ENCODE data around the gene LAMC1.
"Not testable (repeated sequence)": the region's sequence is repeated elsewhere in the genome, so short reads cannot be mapped to it uniquely, and the experiment has no call there.

Gene LAMC1

DNA sequence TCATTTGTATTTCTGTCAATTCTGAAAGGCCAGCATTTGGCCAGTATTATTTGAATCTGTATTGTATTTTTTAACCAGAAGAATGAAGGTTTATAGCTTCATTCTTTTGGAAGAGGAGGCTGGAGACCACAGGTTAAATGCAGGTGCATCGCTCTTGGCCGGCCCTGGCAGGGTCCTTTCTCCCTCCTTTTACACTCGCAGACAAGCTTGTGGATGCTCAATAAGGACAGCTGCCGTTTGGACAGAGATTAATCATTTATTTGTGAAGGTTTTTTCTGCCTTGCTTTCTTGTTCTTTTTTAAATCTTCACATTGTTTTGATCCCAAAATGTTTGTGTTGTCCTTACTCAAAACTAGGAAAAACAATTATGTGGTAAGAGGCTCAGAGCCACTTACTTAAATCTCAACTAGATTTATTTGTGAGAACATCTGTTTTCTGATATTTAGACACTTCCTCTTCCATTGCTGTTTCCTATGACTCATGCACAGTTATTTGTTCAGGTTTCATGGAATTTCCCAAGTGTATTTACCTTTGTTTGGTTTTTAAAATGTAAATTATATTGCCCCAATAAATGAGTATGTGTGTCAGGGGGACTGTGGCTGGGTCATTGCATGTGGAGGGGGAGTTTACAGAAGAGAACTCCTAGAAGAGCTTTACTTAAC is 116.2 kb downstream of the LAMC1 start:
- H3K27ac Mint-ChIP-seq (ENCODE audit: low read depth), result no peak overlapping the region
- H3K4me1 Mint-ChIP-seq, result no peaks in the 10 kb centered on the region
- H3K36me3 Mint-ChIP-seq (ENCODE audit: insufficient read depth), result peaks cover 2% of the 10 kb centered on the region
- DNase-seq (ENCODE audit: low spot score in 2 of 2), result no peak
- no peaks in the 10 kb centered on the region for H3K9me3 Mint-ChIP-seq
- peaks cover 24% of the 10 kb centered on the region for H3K27me3 Mint-ChIP-seq
- no peak overlapping the region for H3K4me3 Mint-ChIP-seq
- ATAC-seq (replicated peaks; ENCODE audit: extremely low read depth, poor library complexity, severe bottlenecking), result no peak

DNA sequence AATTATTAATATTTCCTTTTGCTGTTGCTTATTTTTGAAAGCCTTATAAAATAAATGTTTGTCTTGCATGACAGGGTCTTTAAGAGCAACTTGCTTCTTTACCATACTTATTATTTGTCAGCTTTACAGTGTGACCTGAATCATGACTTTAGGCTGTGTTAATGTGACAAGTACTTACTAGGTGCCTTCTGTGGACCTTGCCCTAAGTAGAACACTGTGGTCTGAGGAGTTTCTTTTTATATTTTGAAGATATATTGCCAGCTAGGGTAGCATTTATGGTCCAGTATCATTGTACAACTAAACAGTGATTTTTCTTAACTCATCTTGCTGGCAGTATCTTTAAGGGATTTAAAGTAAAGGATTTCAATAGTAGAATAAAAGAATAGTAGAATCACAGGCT is 117.4 kb downstream of the LAMC1 start:
- Mint-ChIP-seq H3K4me3 (no peak overlapping the region), H3K9me3 (no peaks in the 10 kb centered on the region), H3K36me3 (ENCODE audit: insufficient read depth) (peaks cover 2% of the 10 kb centered on the region), H3K27me3 (peaks cover 29% of the 10 kb centered on the region), H3K27ac (ENCODE audit: low read depth) (no peak overlapping the region), H3K4me1 (no peaks in the 10 kb centered on the region)
- DNase-seq (ENCODE audit: low spot score in 2 of 2) (no peak), ATAC-seq (replicated peaks; ENCODE audit: extremely low read depth, poor library complexity, severe bottlenecking) (no peak)

DNA sequence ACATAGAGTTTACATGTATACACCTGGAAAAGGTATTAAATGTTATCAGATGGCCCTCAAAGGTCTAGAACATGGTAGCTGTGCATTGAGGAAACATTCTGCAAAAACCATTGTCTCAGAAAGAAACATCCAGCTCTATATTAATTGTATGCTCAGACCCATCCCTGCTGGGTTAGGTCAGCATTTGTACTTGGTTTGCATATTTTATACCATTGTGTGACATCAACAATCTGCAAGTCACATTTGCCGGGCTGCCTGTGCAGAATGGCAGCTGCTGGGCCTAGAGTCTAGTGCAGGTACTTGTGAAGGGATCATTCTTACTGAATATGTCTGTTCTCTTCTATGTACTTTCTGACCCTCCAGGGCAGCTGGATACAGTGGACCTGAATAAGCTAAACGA is 119.0 kb downstream of the LAMC1 start:
- ATAC-seq (replicated peaks; ENCODE audit: extremely low read depth, poor library complexity, severe bottlenecking), result no peak
- Mint-ChIP-seq H3K27ac (ENCODE audit: low read depth) (no peak overlapping the region), H3K4me3 (no peak overlapping the region), H3K36me3 (ENCODE audit: insufficient read depth) (peaks cover under 1% of the 10 kb centered on the region), H3K9me3 (no peaks in the 10 kb centered on the region), H3K4me1 (no peaks in the 10 kb centered on the region), H3K27me3 (peaks cover 29% of the 10 kb centered on the region)
- no peak for DNase-seq (ENCODE audit: low spot score in 2 of 2)

DNA sequence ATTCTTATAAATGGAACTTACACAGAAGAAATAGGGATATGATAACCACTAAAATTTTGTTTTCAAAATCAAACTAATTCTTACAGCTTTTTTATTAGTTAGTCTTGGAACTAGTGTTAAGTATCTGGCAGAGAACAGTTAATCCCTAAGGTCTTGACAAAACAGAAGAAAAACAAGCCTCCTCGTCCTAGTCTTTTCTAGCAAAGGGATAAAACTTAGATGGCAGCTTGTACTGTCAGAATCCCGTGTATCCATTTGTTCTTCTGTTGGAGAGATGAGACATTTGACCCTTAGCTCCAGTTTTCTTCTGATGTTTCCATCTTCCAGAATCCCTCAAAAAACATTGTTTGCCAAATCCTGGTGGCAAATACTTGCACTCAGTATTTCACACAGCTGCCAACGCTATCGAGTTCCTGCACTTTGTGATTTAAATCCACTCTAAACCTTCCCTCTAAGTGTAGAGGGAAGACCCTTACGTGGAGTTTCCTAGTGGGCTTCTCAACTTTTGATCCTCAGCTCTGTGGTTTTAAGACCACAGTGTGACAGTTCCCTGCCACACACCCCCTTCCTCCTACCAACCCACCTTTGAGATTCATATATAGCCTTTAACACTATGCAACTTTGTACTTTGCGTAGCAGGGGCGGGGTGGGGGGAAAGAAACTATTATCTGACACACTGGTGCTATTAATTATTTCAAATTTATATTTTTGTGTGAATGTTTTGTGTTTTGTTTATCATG is 120.5 kb downstream of the LAMC1 start:
- Mint-ChIP-seq H3K27me3 (peaks cover 38% of the 10 kb centered on the region), H3K4me3 (no peak overlapping the region), H3K36me3 (ENCODE audit: insufficient read depth) (no peaks in the 10 kb centered on the region), H3K4me1 (no peaks in the 10 kb centered on the region), H3K9me3 (no peaks in the 10 kb centered on the region), H3K27ac (ENCODE audit: low read depth) (no peak overlapping the region)
- no peak for ATAC-seq (replicated peaks; ENCODE audit: extremely low read depth, poor library complexity, severe bottlenecking)
- DNase-seq (ENCODE audit: low spot score in 2 of 2), result no peak

DNA sequence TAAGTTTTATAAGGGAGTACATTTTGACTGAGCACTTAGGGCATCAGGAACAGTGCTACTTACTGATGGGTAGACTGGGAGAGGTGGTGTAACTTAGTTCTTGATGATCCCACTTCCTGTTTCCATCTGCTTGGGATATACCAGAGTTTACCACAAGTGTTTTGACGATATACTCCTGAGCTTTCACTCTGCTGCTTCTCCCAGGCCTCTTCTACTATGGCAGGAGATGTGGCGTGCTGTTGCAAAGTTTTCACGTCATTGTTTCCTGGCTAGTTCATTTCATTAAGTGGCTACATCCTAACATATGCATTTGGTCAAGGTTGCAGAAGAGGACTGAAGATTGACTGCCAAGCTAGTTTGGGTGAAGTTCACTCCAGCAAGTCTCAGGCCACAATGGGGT is 121.5 kb downstream of the LAMC1 start:
- Mint-ChIP-seq H3K9me3 (no peaks in the 10 kb centered on the region), H3K27me3 (peaks cover 32% of the 10 kb centered on the region), H3K4me1 (no peaks in the 10 kb centered on the region), H3K27ac (ENCODE audit: low read depth) (no peak overlapping the region), H3K4me3 (no peak overlapping the region), H3K36me3 (ENCODE audit: insufficient read depth) (no peaks in the 10 kb centered on the region)
- DNase-seq (ENCODE audit: low spot score in 2 of 2) (no peak), ATAC-seq (replicated peaks; ENCODE audit: extremely low read depth, poor library complexity, severe bottlenecking) (no peak)

DNA sequence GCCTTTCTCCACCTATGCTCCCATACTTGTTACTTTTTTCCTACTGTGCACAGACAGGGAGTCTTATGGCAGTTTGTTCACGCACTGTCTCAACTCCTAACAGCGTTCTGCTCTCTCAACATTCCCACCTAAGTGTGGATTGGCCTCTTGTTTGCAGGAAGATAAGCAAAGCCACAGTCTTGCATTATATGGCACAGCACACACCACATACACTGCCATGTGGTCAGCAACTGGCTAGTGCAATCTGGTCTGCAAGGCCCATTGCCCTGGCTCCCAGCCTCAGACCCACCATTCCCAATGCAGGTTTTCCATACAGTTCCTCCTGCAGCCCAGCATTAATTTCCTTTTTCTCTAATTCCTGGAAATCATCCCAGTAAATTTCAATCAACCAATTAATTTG is 124.5 kb downstream of the LAMC1 start:
- Mint-ChIP-seq H3K27ac (ENCODE audit: low read depth) (no peak overlapping the region), H3K4me1 (no peaks in the 10 kb centered on the region), H3K36me3 (ENCODE audit: insufficient read depth) (no peaks in the 10 kb centered on the region), H3K9me3 (peaks cover 5% of the 10 kb centered on the region), H3K27me3 (peaks cover 21% of the 10 kb centered on the region), H3K4me3 (no peak overlapping the region)
- DNase-seq (ENCODE audit: low spot score in 2 of 2), result no peak
- ATAC-seq (replicated peaks; ENCODE audit: extremely low read depth, poor library complexity, severe bottlenecking), result no peak

DNA sequence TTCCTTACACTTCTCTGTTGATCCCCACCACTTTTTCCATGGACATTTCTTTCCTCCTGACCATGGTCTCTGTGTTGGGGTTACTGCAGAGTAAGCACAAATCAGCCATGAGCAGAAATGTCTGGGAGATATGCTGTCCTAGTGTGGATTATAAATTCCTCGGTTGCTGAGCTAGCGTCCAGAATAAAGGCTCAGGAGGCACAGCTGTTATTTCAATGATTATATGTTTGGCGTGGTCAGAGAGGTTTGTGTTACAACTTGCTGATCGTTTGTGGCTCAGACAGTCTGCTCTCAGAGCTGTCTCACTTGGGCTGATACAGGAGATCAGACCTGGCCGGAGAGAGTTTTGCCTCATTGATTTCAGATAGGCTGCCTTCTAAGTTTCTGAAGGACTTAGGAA is 125.4 kb downstream of the LAMC1 start:
- no peak for DNase-seq (ENCODE audit: low spot score in 2 of 2)
- peaks cover 2% of the 10 kb centered on the region for H3K36me3 Mint-ChIP-seq (ENCODE audit: insufficient read depth)
- H3K27ac Mint-ChIP-seq (ENCODE audit: low read depth), result no peak overlapping the region

DNA sequence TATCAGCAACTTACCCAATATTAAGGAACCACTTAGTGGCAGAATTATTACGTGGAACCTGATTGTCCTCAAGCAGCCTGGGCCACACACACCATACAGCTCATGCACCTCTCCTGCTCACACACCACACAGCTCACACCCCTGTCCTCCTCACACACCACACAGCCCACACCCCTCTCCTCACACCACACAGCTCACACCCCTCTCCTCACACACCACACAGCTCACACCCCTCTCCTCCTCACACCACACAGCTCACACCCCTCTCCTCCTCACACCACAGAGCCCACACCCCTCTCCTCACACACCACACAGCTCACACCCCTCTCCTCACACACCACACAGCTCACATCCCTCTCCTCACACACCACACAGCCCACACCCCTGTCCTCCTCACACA is 126.1 kb downstream of the LAMC1 start:
- ATAC-seq (replicated peaks; ENCODE audit: extremely low read depth, poor library complexity, severe bottlenecking), result no peak
- no peak overlapping the region for H3K27ac Mint-ChIP-seq (ENCODE audit: low read depth)

More for the DNA sequence above, 125.4 kb downstream of the LAMC1 start:
- Mint-ChIP-seq H3K27me3 (peaks cover 29% of the 10 kb centered on the region), H3K9me3 (peaks cover 5% of the 10 kb centered on the region), H3K4me1 (no peaks in the 10 kb centered on the region), H3K4me3 (no peak overlapping the region)
- no peak for ATAC-seq (replicated peaks; ENCODE audit: extremely low read depth, poor library complexity, severe bottlenecking)

DNA sequence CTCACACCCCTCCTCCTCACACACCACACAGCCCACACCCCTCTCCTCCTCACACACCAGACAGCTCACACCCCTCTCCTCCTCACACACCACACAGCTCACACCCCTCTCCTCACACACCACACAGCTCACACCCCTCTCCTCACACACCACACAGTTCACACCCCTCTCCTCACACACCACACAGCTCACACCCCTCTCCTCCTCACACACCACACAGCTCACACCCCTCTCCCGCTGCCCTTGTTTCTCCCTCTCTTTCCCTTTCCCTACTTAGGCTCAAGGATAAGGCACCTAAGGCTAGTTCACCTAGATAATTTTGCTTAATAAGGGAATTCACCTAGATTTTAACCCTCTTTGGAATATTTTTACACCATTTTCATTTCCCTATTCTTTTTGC is 126.8 kb downstream of the LAMC1 start:
- not testable (repeated sequence) for H3K4me3 Mint-ChIP-seq; ATAC-seq (replicated peaks; ENCODE audit: extremely low read depth, poor library complexity, severe bottlenecking); H3K4me1 Mint-ChIP-seq; H3K27ac Mint-ChIP-seq (ENCODE audit: low read depth); H3K36me3 Mint-ChIP-seq (ENCODE audit: insufficient read depth); DNase-seq (ENCODE audit: low spot score in 2 of 2); H3K9me3 Mint-ChIP-seq
- peaks cover 33% of the 10 kb centered on the region for H3K27me3 Mint-ChIP-seq

More for the DNA sequence above, 126.1 kb downstream of the LAMC1 start:
- Mint-ChIP-seq H3K4me1 (no peaks in the 10 kb centered on the region), H3K27me3 (peaks cover 34% of the 10 kb centered on the region), H3K9me3 (peaks cover 5% of the 10 kb centered on the region), H3K4me3 (no peak overlapping the region), H3K36me3 (ENCODE audit: insufficient read depth) (peaks cover 2% of the 10 kb centered on the region)
- DNase-seq (ENCODE audit: low spot score in 2 of 2), result no peak

DNA sequence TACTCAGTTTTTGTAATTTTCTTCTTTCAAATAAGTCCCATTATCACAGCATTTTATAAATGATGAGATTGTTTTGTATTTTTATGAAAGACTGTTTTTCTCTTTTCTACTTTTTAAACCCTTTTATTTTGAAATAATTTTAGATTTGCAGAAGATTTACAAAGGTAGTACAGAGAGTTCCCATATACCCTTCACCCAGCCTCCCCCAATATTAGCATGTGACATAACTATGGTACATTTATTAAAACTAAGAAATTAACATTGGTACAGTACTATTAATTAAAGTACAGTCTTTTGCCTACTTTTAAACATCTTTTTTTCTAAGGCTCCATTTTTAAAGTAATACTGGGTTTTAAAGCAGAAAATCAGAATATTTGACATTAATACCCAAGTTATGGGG is 127.2 kb downstream of the LAMC1 start:
- peaks cover 2% of the 10 kb centered on the region for H3K36me3 Mint-ChIP-seq (ENCODE audit: insufficient read depth)
- H3K4me3 Mint-ChIP-seq, result no peak overlapping the region
- peaks cover 33% of the 10 kb centered on the region for H3K27me3 Mint-ChIP-seq
- DNase-seq (ENCODE audit: low spot score in 2 of 2) (no peak), ATAC-seq (replicated peaks; ENCODE audit: extremely low read depth, poor library complexity, severe bottlenecking) (no peak)
- no peak overlapping the region for H3K27ac Mint-ChIP-seq (ENCODE audit: low read depth)
- peaks cover 5% of the 10 kb centered on the region for H3K9me3 Mint-ChIP-seq
- no peaks in the 10 kb centered on the region for H3K4me1 Mint-ChIP-seq

DNA sequence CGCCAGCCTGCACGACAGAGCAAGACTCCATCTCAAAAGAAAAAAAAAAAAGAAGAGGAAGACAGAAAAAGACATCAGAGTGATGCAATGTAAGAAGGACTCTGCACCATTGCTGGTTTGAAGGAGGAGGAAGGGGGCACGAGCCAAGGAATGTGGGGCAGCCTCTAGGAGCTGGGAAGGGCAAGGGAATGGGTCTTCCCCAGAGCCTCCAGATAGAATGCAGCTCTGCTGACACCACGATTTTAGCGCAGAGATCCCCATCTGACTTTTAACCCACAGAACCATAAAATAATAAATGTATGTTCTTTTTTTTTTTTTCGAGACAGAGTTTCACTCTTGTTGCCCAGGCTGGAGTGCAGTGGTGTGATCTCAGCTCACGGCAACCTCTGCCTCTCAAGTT is 129.0 kb downstream of the LAMC1 start:
- no peak for ATAC-seq (replicated peaks; ENCODE audit: extremely low read depth, poor library complexity, severe bottlenecking)
- H3K27me3 Mint-ChIP-seq, result peaks cover 33% of the 10 kb centered on the region

DNA sequence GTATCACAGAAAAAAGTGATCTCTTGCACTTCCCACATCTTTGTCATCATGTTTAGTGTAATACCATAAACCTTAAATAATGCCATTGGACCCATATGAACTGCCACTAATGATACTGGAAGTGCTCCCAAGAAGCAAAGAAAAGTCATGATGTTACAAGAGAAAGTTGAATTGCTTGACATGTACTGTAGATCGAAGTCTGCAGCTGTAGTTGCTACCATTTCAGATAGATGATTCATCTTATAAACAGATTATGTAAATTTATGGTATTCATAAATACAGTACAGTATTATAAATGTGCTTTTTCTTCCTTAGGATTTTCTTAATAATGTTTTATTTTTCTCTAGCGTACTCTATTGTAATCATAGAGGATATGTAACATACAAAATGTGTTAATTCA is 132.7 kb downstream of the LAMC1 start:
- DNase-seq (ENCODE audit: low spot score in 2 of 2) (no peak), ATAC-seq (replicated peaks; ENCODE audit: extremely low read depth, poor library complexity, severe bottlenecking) (no peak)
- H3K27me3 Mint-ChIP-seq, result peaks cover 24% of the 10 kb centered on the region
- H3K4me3 Mint-ChIP-seq, result no peak overlapping the region
- peaks cover 2% of the 10 kb centered on the region for H3K36me3 Mint-ChIP-seq (ENCODE audit: insufficient read depth)
- no peaks in the 10 kb centered on the region for H3K9me3 Mint-ChIP-seq
- no peak overlapping the region for H3K27ac Mint-ChIP-seq (ENCODE audit: low read depth)
- no peaks in the 10 kb centered on the region for H3K4me1 Mint-ChIP-seq

More for the DNA sequence above, 129.0 kb downstream of the LAMC1 start:
- H3K36me3 Mint-ChIP-seq (ENCODE audit: insufficient read depth), result peaks cover 2% of the 10 kb centered on the region
- H3K27ac Mint-ChIP-seq (ENCODE audit: low read depth), result no peak overlapping the region
- peaks cover 5% of the 10 kb centered on the region for H3K9me3 Mint-ChIP-seq
- H3K4me1 Mint-ChIP-seq, result no peaks in the 10 kb centered on the region
- no peak overlapping the region for H3K4me3 Mint-ChIP-seq
- DNase-seq (ENCODE audit: low spot score in 2 of 2), result no peak

DNA sequence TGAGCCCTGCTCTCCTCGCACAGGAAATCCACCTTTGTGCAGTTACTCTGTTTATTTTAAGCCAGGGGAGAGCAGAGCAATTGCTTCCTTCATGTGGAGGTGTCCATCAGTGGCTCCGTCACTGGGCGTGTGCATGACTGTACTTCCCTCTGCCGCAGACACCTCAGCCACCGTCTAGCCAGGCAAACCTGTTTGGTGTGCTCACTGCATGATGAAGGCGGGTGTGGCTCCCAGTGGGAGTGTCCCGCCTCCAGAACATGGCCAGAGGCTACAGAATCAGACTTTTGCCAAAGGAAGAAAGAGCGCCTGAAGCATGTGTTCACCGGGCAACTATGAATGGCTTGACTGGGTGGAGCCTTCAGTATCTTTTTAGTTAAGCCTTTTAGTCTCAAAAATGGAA is 136.7 kb downstream of the LAMC1 start:
- no peak for DNase-seq (ENCODE audit: low spot score in 2 of 2)
- Mint-ChIP-seq H3K4me3 (no peak overlapping the region), H3K27me3 (no peaks in the 10 kb centered on the region), H3K36me3 (ENCODE audit: insufficient read depth) (no peaks in the 10 kb centered on the region), H3K27ac (ENCODE audit: low read depth) (no peak overlapping the region), H3K9me3 (no peaks in the 10 kb centered on the region), H3K4me1 (no peaks in the 10 kb centered on the region)
- no peak for ATAC-seq (replicated peaks; ENCODE audit: extremely low read depth, poor library complexity, severe bottlenecking)

Data from central memory CD8-positive, alpha-beta T cell (primary cell).